ENCODE measurements around the gene FSIP1. TPM values are rescaled to one million over a fixed set of nuclear protein-coding genes. Genes with fewer than 3 reads are reported as not detected.

The FSIP1 gene
- total RNA-seq, 1 donor from 2014 or later, result 0.40 TPM

DNA sequence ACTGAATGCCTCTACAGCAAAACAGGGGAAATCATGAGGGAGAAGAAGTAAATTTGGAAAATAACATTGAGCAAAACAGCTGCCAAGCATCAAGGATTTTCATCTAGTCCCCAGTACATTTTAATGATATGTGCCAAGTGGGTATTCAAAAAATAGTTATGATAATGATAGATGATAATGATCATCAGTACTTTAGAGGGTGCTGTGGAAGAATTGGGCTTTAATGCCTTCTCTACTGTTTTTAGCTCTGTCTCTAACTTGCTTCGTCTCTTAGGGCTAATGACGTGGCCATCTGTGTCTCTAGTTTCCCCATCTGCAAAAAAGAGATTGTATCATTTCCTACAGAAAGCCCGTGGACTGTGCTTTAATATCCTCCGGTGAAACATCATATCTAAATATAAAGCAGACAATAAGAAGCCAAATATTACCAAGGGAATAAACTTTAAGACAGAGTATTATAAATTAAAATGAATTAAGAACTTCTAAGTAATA lies 10.2 kb upstream of the FSIP1 start:
- DNase-seq (ENCODE audit: low read depth in 2 of 2), result peak in 1 of 2 donors; percentile 74

DNA sequence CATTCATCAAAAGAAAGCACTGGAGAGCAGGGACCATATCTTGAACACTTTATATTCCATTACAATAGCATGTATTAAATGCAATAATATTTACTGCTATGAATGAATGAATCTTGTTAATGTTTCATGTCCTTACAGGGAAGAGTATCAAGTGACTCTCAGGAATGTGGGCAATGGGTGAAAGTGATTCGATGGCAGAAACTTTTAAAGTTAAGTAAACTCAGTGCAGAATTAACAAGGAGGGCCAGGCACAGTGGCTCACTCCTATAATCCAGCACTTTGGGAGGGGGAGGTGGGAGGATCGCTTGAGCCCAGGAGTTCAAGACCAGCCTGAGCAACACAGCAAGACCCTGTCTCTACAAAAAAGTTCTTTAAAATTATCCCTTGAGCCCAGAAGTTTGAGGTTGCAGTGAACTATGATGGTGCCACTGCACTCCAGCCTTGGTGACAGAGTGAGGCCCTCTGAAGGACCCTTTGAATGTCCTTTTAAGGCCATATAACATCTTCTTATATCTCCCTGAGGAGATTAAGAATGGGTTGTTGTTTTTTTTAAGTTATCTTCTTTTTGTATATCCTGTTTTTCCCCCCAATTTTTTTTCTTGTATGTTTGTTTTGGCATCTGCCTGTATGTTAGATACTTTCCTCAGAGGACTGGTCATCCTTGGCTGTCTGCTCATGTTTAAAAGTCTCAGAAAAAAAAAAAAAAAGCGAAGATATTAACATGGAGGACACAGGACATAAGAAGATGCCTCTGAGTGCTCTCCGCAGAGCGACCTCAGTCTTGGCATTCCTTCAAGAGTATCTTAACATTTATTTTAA lies 9.6 kb upstream of the FSIP1 start:
- no peak for DNase-seq (ENCODE audit: low read depth in 2 of 2)

DNA sequence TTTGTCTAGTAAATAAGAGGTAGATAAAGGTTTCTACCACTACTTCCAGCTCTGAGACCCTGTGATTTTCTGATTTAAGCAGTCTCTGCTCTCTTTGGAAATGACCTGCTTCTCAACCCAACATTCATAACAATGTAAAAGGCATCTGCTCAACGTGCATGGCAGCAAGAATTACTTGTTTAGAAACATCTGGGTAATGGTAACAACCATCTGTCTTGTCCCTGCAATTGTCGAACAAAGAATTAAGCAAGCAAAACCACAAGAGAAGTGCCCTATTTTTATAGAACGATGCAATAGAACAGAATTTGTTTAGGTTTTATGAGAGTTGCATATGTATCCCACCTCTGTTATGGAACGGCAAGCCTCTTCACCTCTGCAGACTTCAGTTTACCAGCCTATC lies 7.1 kb upstream of the FSIP1 start:
- DNase-seq (ENCODE audit: low read depth in 2 of 2), result no peak

DNA sequence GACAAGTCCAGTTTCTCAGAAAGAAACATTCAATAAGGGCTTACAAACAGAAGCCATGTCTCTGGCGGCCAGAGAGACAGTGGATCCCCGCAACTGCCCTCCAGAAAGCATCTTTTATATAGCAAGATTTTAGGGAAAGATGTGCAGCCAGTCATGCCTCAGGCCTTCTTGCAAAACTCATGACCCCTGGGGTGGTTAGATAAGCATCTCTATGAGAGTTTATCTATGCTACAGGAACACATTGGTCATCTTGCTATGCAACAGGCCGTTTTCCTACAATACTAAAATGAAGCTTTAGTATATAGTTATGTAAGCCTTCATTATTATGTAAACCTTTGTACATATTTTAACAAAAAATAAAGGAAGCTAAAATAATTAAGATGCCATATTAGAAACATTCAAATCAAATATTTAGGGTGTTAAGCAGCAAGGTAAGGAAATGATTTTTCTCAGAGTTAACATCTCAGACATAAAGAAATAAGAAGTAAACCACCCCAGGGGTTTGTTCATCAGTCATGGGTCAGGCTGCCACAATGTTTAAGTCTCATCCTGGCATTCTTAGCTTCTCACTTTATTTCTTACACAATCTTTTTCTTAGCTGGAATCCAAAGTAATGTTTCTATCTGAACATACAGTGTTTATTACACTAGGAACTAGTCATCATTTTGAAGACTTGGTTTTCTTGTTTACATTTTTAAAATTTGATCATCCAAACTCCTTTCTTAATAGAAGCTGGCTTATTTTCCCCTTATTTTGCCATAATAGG lies 6.3 kb upstream of the FSIP1 start:
- DNase-seq (ENCODE audit: low read depth in 2 of 2), result no peak

DNA sequence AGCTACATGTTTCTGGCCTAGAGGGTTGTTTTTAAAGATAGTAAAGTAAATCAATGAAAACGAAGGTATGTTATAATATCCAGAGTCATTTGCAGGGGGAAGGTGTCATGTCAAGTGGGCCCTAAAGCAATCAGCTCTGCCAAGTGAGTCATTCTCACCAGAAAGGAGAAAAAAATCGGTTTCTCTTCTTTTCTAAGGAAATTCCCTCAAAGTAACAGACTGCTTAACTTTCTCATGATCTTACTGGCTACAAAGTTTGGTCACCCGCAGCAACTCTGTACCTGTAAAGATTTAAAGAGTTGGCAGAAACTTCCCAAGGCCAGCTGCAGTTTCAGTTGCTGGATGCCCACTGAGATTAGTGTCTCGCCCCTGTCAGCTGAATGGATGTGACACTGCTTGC lies 5.5 kb upstream of the FSIP1 start:
- DNase-seq (ENCODE audit: low read depth in 2 of 2), result peak in 1 of 2 donors; percentile 54

DNA sequence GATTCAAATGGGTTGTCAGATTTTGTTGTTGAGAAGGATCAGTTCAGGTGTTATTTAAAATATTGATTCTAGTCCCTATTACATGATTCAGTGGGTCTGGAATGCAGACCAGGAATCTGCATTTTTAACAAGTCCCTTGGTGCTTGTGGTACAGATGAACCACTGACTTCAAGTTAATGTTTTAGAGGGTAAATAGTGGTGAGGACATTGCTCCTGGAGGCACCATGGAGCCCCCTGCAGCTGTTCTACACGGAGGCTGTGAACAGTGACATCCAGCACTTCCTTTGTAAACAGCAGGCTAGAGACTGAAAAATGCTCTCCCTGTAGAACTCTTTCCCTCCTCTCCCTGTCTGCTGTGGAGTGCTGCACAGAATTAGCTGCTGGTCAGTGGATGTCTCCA lies 4.8 kb upstream of the FSIP1 start:
- peak; percentile 25 to 31 for DNase-seq (ENCODE audit: low read depth in 2 of 2)

DNA sequence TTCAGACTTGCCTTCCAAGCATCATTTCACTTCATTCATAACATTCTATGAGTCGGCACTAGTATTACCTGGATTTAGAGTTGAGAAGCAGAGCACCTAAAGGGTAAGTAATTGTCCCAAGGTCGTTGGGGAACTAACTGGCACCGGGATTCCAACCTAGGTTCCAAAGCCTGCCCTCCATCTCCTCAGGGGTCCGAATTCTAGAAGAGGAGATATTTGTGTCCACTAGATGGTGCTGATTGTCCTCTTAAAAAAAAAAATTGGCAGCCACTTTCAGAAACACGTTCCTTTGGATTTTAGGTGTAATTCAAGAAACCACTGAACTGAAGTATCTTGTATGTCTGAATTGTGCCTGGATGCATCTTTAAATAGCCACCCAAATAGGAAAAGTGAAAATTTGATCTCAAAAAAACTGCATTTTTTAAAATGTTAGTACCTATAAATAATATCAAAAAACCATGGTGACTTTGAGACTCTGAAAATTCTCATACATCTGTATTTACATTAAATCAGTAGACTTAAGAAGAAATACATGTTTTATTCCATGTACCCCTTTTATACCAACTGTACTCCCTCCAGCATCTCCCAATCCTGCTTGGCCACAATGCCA lies 3.9 kb upstream of the FSIP1 start:
- DNase-seq (ENCODE audit: low read depth in 2 of 2), result peak; percentile 70

DNA sequence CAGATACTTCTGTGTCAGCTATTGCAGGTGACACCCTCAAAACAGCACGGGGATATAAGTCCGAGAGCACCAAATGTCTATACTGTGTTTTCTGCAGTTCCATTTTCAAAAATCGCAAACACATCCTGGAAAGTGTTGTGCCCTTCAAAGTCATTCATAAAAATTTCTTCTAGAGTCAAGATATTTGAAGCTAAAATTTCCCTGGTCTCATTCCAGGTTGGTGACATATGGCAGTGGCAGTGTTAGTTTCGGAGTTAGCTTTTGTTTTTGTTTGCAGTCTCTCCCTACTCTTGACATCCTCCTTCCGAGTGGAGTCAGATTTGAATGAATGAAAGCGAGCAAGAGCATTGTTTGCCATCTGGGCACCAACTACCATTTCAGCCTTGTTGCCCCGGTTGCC lies 3.2 kb upstream of the FSIP1 start:
- no peak for DNase-seq (ENCODE audit: low read depth in 2 of 2)

DNA sequence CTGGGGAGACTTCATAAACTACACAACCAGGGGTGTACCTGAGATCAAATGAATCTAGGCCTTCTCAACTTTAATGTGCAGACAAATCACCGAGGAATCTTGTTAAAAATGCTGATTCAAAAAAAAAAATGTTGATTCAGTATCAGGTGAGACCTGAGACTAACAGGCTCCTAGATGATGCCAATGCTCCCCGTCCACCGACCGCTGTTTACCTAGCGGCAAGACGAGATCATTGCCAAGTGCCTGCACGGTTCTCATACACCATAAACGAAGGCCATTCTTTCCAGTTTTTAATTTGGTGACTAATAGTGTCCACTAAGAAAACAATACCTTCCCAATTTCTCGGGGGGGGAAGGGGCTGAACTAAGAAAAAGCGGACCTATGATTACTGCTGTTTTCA lies 2.5 kb upstream of the FSIP1 start:
- DNase-seq (ENCODE audit: low read depth in 2 of 2), result peak in 1 of 2 donors; percentile 4

DNA sequence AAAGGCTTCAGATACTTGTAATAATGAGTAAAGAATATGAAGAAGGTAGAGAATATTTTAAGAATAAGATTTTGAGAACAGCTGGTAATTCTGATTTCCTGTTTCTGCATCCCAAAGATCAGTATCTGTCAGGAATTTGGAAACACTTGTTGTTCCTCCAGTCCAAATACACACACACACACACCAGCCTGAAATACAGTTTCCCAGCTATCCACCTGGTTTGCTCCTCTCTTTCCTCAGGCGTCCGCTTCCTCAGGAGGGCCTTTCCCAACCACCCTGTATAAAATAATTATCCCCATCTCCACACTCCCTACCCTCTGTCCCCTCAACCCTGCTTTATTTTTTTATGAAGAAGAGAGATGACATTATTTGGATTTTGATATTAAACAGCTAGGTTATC lies 2.0 kb upstream of the FSIP1 start:
- DNase-seq (ENCODE audit: low read depth in 2 of 2), result no peak

DNA sequence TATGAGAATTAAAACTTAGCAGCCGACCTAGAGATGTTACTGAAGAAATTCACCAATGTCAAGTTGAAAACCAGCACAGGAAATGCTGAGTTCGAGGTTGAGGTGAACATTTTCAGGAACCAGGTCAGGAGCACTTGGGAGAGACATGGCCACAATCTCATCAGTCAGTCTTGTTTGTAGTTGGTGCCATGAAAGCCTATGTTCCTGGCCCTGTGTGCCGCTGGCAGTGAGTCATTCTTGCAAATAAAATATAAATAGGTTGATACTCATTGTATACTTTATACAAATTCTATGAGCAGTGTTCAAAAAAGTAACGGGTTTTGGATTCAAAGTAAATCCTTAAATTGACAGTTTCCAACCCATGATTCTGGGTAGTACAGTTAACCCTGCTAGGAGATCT lies 1.5 kb upstream of the FSIP1 start:
- peak; percentile 51 to 73 for DNase-seq (ENCODE audit: low read depth in 2 of 2)

DNA sequence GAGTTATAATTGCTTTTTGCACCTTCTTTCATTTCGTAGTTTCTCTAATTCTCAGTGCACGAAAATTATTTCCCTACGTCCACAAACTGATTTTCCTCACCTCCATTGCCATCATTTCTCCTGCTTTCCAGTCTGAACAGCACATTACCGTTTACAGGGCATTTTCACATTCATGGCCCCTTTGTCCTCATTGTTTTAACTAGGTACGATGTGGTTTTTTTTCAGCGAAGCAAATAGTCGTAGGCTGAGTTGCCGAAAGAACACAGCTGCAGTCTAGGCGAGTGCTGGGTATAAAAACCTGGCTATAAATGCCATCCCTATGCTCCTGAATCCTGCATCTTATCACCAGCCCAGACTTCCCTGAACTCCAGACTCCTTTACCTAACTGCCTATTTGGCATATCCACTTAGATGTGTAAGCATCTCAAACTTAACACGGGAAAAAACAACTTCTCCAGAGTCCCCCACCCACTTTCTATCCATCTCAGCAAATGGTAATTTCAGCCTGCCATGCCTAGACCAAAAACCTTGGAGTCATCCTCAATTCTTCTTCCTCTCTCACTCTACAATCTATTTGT lies 691 bp upstream of the FSIP1 start:
- peak; percentile 10 to 39 for DNase-seq (ENCODE audit: low read depth in 2 of 2)

DNA sequence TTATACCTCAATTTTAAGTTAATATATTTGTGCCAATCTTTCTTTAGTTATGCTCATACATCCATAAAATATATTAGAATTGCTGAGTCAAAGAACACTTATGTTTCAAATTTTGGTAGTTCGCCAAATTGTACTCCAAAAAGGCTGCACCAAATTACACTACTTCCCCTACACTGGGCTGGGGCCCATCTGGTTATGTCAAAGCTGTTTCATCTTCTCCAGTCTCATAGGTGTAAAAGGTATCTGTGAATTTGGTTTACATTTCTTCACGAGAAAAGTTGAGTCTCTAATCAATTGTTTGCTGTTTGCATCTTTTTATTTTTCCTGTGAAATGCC lies 706 bp downstream of the FSIP1 start:
- DNase-seq (ENCODE audit: low read depth in 2 of 2), result no peak

DNA sequence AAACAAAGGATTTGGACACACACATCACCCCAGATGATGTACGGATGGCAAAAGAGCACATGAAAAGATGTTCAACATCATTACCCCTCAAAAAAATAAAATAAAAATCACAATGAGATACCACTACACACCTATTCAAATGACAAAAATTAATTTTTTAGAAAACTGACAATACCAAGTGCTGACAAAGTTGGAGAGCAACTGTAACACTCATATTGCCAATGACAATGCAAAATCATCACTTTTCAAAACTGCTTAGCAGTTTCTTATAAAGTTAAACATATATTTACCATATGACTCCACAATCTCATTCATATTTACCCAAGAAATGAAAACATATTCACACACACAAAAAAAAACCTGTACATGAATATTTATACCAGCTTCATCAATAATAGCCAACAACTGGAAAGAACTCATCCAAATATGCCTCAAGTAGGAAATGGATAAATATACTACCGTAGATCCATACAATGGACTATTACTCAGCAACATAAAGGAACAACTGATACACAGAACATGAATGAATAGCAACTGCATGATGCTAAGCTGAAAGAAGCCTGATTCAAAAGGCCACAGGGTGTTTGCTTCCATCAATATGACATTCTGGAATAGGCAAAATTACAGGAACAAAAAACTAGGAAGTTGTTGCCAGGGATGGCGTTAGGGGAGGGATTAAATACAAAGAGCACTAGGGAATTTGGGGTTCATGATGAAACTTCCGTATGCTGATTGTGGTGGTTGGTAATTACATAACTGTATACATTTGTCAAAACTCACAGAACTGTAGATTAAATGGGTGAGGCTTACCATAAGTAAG lies 1.3 kb downstream of the FSIP1 start:
- DNase-seq (ENCODE audit: low read depth in 2 of 2), result no peak

DNA sequence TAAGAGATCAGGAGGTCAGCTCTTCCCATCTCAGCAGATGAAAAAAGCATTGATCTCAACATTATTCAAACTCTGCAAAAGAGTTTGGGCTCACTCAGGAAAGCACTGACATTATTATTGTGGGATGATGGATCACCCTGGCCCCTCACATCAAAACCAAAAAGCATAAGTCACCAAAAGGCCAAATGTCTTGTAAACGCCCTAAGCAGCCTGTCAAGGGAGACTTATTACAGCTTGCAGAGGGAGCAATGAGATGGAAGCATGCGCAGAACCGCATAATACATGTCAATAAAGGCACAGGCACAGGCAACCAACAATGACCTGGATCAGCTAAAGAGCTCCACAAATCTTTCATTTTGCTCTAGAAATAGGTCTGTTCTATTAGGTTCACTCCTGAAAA lies 4.6 kb downstream of the FSIP1 start:
- DNase-seq (ENCODE audit: low read depth in 2 of 2), result peak in 1 of 2 donors; percentile 43

DNA sequence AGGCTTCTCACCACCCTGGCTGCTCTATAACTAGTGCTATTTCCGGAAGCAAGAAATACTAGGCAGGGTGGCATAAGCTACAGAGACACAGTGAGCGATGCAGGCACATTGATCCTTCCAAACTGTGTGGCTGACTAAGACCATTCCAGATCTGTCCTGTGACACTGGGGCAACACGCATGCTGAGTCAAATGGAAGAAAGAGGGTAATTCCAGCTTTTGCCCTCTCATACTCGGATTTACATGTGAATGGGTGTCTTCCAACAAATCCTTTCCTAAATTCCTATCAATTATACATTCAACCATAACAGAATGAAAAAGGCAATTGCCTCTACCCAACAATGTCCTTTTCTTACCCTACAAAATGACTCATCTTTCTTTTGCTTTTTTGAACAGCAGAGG lies 5.1 kb downstream of the FSIP1 start:
- DNase-seq (ENCODE audit: low read depth in 2 of 2), result no peak

DNA sequence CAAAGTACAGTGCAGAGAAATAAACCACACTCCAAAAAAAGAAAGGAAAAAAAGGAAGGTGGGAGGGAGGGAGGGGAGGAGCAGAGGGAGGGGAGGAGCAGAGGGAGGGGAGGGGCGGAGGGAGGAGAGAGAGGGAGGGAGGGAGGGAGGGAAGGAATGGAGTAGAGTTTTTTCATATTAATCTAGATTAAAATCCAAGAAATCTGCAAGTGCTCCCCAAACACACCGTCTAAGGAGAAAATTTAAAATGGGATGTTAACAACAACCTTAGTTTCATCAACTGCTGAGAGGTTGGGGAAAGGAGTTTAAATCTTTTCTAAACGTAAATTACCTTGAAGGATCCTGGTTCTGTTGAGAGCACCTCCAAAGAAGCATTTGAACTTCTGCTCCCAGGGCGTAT lies 6.6 kb downstream of the FSIP1 start:
- DNase-seq (ENCODE audit: low read depth in 2 of 2), result no peak

DNA sequence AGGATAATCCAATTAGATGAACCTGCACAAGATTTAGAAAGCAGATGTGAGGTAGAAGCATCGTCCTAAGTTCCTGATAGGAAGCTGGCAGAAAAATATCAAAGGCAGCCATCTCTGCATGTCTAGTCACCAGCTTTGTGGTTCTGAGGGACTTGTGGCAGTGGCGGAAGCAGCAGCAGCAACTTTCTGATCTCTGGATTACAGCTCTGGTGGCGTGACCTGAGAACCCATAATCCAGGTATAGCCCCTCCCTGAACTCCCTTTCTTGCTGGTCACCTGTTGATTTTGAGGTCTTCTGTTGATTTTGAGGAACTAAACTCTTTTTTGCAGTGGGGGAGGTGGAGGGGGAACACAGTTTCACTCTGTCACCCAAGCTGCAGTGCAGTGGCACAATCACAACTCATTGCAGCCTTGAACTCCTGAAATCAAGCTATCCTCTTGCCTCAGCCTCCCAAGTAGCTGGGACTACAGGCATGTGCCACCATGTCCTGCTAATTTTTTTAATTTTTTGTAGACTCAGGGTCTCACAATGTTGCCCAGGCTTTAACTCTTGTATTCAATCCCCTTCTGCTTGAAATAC lies 7.9 kb downstream of the FSIP1 start:
- no peak for DNase-seq (ENCODE audit: low read depth in 2 of 2)

DNA sequence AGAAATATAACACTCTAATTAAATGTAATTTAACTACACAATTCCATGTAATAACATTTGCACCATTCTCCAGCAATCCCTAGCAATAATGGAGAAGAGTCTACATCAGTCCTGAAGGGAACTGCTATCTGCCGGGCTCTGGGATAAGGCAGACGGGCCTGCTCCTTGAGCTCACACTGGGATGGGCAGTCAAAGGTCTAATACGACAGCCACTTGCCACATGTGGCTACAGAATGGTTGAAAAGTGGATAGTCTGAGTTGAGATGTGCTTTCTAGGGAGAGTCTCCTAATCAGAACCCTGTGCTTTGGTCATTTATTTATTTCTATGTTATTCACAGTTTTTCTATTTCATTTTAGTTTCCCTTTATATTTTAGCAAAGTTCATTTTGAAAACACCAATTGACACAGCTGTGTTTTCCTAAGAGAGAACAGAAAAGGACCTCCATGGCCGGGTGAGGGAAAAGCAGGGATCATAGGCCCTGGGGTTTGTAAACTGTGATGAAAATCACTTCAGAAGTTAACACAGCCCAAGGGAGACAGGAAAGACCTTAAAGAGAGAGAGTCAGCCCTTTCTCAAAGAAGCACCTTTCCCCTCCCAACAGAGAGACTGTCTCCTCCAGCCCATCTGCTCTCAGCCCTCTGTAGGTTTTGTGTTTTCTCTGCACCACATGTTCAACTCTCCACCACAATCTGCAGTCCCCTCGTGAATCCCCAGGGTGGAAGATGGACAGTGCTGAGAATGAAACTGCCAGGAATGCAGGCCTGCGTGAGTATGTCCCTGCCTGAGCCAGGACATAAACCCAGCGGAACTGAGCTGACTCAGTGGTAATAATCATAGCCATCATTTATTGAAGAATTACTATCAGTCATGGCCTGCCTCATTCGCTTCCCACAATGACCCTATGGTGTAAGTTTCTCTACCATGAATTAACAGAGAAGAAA lies 11.6 kb downstream of the FSIP1 start:
- DNase-seq (ENCODE audit: low read depth in 2 of 2), result peak; percentile 33 to 40

DNA sequence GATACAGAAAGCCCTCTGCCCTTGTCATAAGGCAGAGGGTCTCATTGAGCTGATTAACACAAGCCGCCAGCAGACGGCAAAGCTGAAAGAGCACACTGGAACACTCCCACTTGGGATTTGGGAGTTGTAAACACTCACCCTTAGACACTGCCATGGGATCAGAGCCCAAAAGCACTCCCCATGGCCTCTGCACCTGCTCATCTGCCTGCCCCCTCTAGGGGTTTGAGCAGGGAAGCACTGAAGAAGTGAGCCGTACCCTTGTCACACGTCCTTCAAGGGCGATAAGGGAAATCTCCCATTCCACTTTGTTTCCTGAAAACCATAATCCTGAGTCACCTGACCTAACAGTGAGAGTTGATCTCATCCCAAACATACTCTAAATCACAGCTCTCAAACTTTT lies 14.7 kb downstream of the FSIP1 start:
- no peak for DNase-seq (ENCODE audit: low read depth in 2 of 2)

All from lung microvascular endothelial cell (primary cell).